ENCODE data around the gene SPRR1A.
"Not testable (repeated sequence)": the region's sequence is repeated elsewhere in the genome, so short reads cannot be mapped to it uniquely, and the experiment has no call there.

SPRR1A gene

GRCh38 chr1:152972196-152972886 lies 11.5 kb upstream of the SPRR1A start:
- DNase-seq (ENCODE audit: low read depth, low spot score): no peak

- DNase-seq (ENCODE audit: low read depth, low spot score): no peak
Measured at GRCh38 chr1:152976688-152977087, 7.2 kb upstream of the SPRR1A start.

DNA sequence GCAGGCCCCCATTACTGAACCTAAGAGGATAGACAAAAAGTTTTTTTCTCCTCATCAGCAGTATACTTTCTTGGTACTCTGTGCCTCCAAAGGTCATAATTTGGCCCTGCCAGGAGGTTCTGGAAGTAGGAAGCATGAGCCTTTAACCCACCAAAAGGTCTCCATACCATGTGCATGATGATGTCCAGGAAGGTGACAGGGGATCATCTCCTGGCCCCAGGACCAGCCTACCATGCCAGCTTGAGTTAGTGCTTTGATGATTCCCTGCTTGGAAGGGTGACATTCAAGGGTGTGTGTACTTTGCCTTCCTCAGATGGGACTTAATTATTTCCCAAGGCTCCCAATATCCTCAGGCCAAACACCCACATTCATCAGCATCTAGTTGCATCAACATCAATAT lies 6.3 kb upstream of the SPRR1A start:
- DNase-seq (ENCODE audit: low read depth, low spot score): no peak

DNA sequence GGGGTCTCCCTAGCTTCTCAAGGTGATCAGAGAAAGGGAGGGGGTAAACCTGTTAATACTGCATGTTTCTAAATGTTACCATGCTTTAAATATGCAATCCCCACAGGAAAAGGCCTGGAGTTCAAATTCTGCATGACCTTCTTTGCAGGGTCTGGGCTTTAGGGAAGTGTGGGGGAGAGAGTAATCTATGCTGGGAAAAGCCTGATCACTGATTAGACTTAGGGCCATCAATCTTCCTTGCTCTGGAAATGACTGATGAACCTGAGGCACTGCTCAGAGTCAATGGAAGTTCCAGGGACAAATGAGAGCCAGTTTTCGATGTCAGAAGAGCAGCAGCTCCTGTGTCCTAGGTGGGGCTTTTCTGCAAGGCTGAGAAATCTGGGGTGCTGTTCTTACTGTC lies 3.2 kb upstream of the SPRR1A start:
- no peak for DNase-seq (ENCODE audit: low read depth, low spot score)

DNA sequence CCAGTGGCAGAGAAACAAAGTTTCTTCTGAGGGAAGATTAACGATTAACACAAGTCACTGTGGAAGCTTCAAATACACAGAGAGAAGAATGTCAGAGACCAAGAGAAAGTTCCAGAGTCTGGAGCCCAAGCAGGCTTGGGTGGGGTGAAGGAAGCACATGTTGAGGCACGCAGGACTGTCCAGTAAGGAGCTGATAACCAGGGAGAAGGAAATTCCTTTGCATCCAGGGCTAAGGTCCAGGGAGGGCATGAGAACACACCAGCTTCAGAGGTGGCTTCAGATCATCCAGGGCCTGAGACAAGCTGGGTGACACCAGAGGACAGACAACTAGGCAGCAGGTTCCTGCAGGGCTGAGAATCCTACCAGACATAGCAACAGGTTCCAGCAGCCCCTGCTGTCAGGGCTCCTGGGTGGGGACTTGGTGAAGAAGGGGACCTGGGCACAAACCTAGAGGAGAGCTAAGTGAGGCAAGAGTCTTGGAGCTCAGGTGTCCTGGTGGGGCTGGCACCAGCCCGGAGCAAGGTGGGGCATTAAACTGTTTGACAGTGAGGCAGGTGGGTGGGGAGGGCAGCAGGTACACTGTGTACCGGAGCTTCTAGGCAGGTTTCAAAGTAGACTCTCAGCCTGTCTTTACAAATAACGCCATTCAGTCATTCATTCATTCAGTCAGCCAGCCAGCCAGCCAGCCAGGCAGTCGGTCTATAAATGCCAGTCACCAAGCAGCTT lies 2.6 kb upstream of the SPRR1A start:
- no peak for DNase-seq (ENCODE audit: low read depth, low spot score)

DNA sequence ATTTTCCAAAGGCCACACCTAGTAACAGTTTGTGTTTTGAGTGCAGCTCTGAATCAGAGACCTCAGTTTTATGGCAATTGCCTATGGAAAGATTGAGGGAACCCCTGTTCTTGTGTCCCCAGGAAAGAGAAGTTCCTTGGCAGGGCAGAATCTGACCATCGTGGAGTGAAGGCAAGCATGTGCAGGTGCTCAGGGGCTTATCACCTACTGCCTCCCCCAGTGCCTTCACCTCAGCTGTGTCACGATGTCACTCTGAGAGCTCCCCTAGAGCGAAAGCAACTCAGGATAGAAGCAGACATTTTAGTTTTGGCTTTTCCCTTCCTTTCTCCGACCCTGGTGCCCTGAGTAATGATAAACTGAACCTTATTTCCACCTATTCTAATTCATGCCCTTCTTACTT lies 1.8 kb upstream of the SPRR1A start:
- DNase-seq (ENCODE audit: low read depth, low spot score): no peak

GRCh38 chr1:152983234-152983633 lies 647 bp upstream of the SPRR1A start:
- DNase-seq (ENCODE audit: low read depth, low spot score): no peak

GRCh38 chr1:152986578-152986977 lies 2.7 kb downstream of the SPRR1A start:
- no peak for DNase-seq (ENCODE audit: low read depth, low spot score)

- no peak for DNase-seq (ENCODE audit: low read depth, low spot score)
Measured at GRCh38 chr1:152993186-152993585, 9.3 kb downstream of the SPRR1A start.

GRCh38 chr1:152995842-152996241 lies 12.0 kb downstream of the SPRR1A start:
- DNase-seq (ENCODE audit: low read depth, low spot score): no peak

GRCh38 chr1:152996633-152997400 lies 12.9 kb downstream of the SPRR1A start:
- no peak for DNase-seq (ENCODE audit: low read depth, low spot score)

DNA sequence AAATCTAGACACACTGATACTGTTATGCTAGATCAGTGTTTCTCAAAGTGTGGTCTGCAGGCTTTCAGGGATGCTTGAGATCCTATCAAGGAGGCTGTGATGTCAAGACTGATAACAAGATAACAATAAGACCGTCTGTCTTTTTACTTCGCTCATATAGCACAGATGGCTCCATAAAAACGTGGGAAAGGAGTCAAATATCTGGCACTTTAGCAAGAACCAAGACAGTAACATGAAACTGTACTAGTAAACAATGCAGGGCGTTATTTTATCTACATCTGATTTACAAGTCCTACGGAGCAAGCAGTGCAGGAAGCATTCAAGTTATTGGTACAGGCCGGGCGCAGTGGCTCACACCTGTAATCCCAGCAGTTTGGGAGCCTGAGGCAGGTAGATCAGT lies 14.0 kb downstream of the SPRR1A start:
- DNase-seq (ENCODE audit: low read depth, low spot score): no peak

GRCh38 chr1:152998476-152998875 lies 14.6 kb downstream of the SPRR1A start:
- DNase-seq (ENCODE audit: low read depth, low spot score): no peak

DNA sequence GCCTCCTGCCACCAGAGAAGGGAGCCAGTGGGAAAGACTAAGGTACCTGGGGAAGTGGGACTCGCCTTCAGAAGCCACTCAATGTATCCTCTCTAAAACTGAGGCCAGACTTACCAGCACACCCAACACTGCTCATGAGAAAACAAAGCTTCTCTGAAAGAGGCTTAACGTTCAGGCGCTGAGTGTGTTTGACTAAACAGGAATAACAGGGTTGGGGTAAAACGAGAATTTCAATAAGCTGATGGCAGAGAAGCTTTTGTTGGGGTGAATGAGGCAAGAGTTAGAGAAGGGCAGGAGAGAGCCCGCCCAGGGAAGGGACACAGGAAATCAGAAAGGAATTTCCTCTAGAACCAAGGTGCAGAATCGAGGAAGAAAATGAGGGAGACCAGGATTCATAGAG lies 15.9 kb downstream of the SPRR1A start:
- no peak for DNase-seq (ENCODE audit: low read depth, low spot score)

GRCh38 chr1:153000294-153000693 lies 16.4 kb downstream of the SPRR1A start:
- DNase-seq (ENCODE audit: low read depth, low spot score): no peak

DNA sequence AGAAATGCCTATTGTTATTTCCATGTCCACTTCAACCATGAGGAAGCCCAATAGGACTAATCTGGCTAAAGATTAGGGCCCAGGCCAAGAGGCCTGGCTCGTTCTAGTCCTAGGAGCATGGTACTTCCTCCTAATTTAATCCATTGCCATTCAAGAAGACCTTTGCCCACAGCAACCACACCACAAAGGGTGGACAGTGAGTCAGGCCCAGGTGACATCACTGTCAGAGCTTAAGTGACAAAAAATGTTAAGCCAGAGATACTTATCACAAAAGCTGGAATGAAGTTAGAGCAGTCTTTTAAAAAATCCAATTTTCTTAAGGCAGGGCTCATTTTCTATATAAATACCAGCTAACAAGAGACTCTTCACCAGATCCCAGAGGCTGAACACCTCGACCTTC lies 17.5 kb downstream of the SPRR1A start, which contains the start of gene SPRR3:
SPRR3 (plus strand) TSS at position 368 of the 400 bp plus-strand sequence. CDS start 1,272 bp downstream, outside the sequence.
- DNase-seq (ENCODE audit: low read depth, low spot score): no peak

- DNase-seq (ENCODE audit: low read depth, low spot score): not testable (repeated sequence)
Measured at GRCh38 chr1:153011235-153011758, 27.4 kb downstream of the SPRR1A start.

DNA sequence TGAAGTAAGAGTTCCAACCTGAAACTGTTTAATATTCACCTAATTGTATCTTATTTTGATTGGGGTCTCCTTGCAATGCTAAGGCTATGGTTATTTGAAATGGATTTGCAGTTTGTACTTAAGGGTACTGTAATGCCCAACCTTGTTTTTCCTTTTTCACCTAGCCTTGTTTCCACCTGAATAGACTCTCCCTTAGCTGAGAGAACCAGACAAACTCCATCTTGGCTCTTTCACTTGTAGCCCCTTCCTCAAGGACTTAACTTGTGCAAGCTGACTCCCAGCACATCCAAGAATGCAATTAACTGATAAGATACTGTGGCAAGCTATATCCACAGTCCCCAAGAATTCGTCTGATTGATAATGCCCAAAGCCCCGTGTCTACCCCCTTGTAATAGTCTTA lies 37.9 kb downstream of the SPRR1A start:
- not testable (repeated sequence) for DNase-seq (ENCODE audit: low read depth, low spot score)

DNA sequence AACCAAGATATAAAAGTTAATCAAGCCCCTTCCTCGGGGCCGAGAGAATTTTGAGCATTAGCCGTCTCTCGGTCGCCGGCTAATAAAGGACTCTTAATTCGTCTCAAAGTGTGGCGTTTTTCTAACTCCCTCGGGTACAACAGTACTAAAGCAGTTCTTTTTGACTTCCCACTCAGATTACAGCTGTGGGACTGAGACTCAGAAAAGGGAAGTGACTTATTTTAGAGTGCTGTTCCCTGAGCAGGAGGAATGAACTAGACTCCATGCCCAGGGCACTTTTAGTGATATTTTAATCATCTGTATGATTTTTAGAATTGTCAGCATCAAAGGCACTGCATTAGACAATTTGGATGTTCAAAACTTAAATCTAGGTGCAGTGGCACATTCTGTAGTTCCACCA lies 38.5 kb downstream of the SPRR1A start:
- DNase-seq (ENCODE audit: low read depth, low spot score): not testable (repeated sequence)

DNA sequence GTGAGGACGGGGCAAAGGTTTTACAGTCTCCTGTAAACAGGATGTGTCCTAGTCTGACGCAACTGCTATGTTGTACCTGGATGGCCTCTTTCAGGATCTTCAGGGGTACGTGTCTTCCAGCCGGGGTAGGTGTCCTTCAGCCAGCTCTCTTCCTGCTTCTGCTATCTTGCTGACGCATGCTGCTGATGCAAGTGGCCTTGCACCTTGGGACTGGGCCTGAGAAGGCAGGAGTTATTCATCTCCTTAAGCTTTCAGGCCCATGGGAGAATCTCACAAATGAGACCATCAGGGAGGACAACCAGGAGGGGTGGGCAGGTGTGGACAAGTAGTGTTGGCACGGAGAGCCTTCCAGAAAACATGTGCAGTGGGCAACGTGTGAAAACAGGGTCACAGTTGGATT lies 39.2 kb downstream of the SPRR1A start:
- no peak for DNase-seq (ENCODE audit: low read depth, low spot score)

GRCh38 chr1:153024413-153024812 lies 40.5 kb downstream of the SPRR1A start:
- no peak for DNase-seq (ENCODE audit: low read depth, low spot score)

GRCh38 chr1:153025797-153026196 lies 41.9 kb downstream of the SPRR1A start:
- DNase-seq (ENCODE audit: low read depth, low spot score): no peak
